Measurements from ENCODE around the gene COX5B. TPM values are rescaled to one million over a fixed set of nuclear protein-coding genes. Genes with fewer than 3 reads are reported as not detected.
"Not testable (repeated sequence)": the region's sequence is repeated elsewhere in the genome, so short reads cannot be mapped to it uniquely, and the experiment has no call there.

Gene COX5B
- 270 and 304 TPM in 2 replicates for total RNA-seq

DNA sequence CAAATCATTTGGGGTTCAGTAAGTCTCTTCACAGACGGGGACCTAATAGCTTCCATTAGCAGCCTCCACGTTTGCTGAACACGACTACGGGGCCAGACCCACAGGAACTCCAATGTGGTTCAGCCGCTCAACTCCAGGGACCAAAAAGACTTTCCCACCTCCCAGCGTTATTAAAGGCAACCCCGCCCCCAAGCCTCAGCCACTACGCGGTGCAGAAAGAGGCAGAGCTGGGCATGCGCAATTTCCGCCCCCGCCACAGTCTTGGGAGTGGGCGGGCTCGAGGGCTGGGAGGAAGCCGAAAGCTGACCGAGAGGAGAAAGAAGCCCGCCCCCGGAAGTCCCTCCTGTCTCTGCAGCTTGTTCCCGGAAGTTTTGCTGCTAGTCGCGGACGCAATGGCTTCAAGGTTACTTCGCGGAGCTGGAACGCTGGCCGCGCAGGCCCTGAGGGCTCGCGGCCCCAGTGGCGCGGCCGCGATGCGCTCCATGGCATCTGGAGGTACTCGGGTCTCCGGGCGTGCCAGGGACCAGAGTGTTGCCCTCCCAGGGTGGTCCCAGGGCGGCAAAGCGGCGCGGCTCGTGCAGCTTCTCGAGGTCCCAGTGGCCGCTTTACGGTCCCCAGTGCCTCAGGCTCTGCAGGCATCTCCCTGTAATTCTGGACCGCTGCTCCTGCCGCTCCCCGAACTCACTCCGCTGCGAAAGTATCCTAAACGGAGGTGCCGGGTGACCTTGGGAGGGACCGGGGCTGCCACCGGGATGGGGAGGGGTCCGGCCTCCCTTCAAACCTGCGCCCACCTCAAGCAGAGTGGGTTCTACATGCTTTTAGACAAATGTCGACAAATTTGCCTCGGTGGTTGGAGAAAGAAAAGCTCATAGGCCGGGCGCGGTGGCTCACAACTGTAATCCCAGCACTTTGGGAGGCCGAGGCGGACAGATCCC lies at the start of gene COX5B:
TSS of gene COX5B (plus strand) at position 368 of the 935 bp plus-strand sequence. CDS start at position 393, 25 bp downstream.
- H3K4me3 ChIP-seq (ENCODE audit: low read depth, low read length): peak within 1 kb of the TSS; percentile 98
- TF ChIP-seq, protein P1, sequence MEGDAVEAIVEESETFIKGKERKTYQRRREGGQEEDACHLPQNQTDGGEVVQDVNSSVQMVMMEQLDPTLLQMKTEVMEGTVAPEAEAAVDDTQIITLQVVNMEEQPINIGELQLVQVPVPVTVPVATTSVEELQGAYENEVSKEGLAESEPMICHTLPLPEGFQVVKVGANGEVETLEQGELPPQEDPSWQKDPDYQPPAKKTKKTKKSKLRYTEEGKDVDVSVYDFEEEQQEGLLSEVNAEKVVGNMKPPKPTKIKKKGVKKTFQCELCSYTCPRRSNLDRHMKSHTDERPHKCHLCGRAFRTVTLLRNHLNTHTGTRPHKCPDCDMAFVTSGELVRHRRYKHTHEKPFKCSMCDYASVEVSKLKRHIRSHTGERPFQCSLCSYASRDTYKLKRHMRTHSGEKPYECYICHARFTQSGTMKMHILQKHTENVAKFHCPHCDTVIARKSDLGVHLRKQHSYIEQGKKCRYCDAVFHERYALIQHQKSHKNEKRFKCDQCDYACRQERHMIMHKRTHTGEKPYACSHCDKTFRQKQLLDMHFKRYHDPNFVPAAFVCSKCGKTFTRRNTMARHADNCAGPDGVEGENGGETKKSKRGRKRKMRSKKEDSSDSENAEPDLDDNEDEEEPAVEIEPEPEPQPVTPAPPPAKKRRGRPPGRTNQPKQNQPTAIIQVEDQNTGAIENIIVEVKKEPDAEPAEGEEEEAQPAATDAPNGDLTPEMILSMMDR (IDR thresholded peaks at IDR 0.05; ENCODE audit: insufficient read depth, low read depth, low read length): no peak
- DNase-seq (ENCODE audit: low read depth): peak; percentile 97

DNA sequence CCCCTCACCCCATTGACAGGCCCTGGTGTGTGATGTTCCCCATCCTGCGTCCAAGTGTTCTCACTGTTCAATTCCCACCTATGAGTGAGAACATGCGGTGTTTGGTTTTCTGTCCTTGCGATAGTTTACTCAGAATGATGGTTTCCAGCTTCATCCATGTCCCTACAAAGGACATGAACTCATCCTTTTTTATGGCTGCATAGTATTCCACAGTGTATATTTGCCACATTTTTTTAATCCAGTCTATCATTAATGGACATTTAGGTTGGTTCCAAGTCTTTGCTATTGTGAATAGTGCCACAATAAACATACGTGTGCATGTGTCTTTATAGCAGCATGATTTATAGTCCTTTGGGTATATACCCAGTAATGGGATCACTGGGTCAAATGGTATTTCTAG lies 49.7 kb upstream of the COX5B start:
- not testable (repeated sequence) for H3K4me3 ChIP-seq (ENCODE audit: low read depth, low read length); DNase-seq (ENCODE audit: low read depth)

- not testable (repeated sequence) for H3K4me3 ChIP-seq (ENCODE audit: low read depth, low read length); DNase-seq (ENCODE audit: low read depth)
These were observed 44.3 kb upstream of the COX5B start for GRCh38 chr2:97601537-97601936.

GRCh38 chr2:97605109-97605508 lies 40.8 kb upstream of the COX5B start:
- DNase-seq (ENCODE audit: low read depth); H3K4me3 ChIP-seq (ENCODE audit: low read depth, low read length): not testable (repeated sequence)

GRCh38 chr2:97605524-97606339 lies 40.1 kb upstream of the COX5B start:
- DNase-seq (ENCODE audit: low read depth); H3K4me3 ChIP-seq (ENCODE audit: low read depth, low read length): not testable (repeated sequence)

DNA sequence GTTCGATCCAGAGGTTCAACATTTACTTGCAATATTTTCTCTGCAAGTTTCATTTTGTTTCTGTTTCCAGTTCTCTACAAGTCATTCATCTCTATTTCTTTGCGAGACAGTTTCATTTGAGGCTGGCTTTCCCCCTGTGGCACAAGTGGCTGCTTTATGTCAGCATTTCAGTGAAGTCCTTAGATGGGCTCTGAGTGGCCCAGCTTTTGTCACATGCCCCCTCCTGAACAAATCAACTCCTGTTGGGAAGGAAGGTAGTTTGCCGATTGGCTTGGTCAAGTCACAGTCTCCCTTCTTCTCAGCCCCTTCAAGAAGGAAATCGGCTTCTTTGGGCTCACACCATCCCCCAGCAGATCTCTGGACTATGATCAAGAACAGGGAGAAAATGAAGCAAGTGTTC lies 37.1 kb upstream of the COX5B start:
- H3K4me3 ChIP-seq (ENCODE audit: low read depth, low read length); DNase-seq (ENCODE audit: low read depth): not testable (repeated sequence)

DNA sequence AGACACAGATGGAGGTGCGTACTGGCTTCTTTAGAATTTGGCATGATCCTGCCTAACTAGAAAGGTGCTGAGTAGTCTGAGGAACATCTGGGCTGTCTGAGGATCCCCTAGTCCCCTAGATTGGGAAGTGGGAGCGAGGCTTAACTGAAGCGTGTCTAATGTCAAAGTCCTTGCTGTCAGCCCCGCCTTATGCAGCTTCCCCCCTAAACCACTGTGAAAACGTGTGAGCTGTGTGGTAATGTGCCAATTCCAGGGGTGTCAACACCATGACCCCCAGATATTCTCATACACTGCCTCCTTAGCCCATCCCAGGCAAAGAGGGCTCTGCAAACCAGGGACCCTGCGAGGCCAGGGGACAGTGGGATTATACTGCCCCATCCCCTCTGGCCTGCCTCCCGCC lies 34.0 kb upstream of the COX5B start:
- not testable (repeated sequence) for H3K4me3 ChIP-seq (ENCODE audit: low read depth, low read length); DNase-seq (ENCODE audit: low read depth)

DNA sequence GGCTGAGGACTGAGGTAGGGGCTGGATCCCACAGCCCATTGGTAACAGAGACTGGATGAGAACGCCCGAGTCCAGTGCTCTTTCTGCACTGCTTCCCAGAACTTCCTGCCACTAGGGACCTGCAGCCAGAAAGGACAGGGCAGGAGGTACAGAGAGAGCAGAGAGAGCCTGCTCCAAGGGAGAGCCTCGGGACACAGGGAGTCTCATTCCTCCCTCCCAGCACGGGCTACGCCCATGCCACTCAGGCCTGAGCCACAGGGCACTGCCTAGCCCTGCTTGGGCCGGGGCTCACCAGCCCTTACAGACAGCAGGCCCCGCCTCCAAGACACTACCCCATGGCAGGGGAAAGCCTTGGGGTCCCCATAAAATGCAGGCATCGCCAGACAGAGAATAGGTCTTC lies 30.1 kb upstream of the COX5B start:
- not testable (repeated sequence) for H3K4me3 ChIP-seq (ENCODE audit: low read depth, low read length); DNase-seq (ENCODE audit: low read depth)

DNA sequence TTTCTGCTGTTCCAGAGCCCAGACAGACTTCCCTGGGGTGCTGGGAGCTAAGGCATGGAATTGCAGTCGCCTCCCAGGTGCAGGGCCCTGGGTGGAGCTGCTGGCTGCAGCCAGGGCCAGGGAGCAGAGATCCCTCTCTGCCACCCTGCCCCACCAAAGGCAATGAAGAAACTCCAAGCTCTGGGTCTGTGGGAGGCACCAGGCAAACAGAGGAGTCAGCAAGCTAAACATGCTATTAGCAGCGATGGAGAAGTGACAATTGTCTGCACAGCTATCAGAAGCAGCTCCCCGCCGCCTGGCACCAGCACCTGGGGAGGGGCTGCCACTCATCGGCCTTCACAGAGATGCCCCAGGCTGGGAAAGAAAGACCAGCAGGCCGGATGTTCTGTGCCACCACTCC lies 28.0 kb upstream of the COX5B start:
- TF ChIP-seq, protein P1 (IDR thresholded peaks at IDR 0.05; ENCODE audit: insufficient read depth, low read depth, low read length): no peak

GRCh38 chr2:97618939-97619827 lies 26.7 kb upstream of the COX5B start:
- DNase-seq (ENCODE audit: low read depth); H3K4me3 ChIP-seq (ENCODE audit: low read depth, low read length): not testable (repeated sequence)

More for the DNA sequence above, 28.0 kb upstream of the COX5B start:
- no peak overlapping the region for H3K4me3 ChIP-seq (ENCODE audit: low read depth, low read length)
- no peak for DNase-seq (ENCODE audit: low read depth)

- H3K4me3 ChIP-seq (ENCODE audit: low read depth, low read length); DNase-seq (ENCODE audit: low read depth): not testable (repeated sequence)
These were observed 25.4 kb upstream of the COX5B start for GRCh38 chr2:97620492-97620891.

GRCh38 chr2:97622976-97623375 lies 22.9 kb upstream of the COX5B start:
- DNase-seq (ENCODE audit: low read depth); H3K4me3 ChIP-seq (ENCODE audit: low read depth, low read length): not testable (repeated sequence)

- not testable (repeated sequence) for H3K4me3 ChIP-seq (ENCODE audit: low read depth, low read length); DNase-seq (ENCODE audit: low read depth)
These were observed 20.4 kb upstream of the COX5B start for GRCh38 chr2:97625354-97626048.

DNA sequence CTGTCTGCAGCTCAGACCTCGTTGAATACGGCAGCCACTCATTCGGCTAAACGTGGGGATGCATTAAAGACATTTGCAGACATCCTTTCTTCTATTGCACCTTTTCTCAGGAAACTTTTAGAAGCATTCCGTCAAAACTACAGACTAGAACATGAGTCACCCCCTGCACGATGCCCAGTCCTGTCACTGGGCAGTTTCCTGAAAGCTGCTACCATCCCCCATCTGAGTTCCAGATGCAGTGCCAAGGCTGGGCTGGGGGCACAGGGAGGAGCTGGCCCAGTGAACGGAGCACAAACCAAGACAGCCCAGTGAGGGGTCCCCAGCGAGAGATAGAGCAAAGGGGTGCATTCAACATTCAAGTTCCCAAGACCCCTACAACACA lies 19.8 kb upstream of the COX5B start:
- not testable (repeated sequence) for H3K4me3 ChIP-seq (ENCODE audit: low read depth, low read length); DNase-seq (ENCODE audit: low read depth)

Data from fibroblast of villous mesenchyme (primary cell).